DMS153 (cell line): ENCODE data around the gene IFITM2.
"Not testable (repeated sequence)": the region's sequence is repeated elsewhere in the genome, so short reads cannot be mapped to it uniquely, and the experiment has no call there.

ENCODE experiments used
- DNase-seq: peaks from one replicate; lab custom pipeline; 2025; lab: John Stamatoyannopoulos, UW

Gene IFITM2

GRCh38 chr11:342328-342727 lies 34.7 kb downstream of the IFITM2 start:
- DNase-seq = no peak

- DNase-seq = no peak
Measured at GRCh38 chr11:344836-345578, 37.4 kb downstream of the IFITM2 start.

GRCh38 chr11:346529-346928 lies 38.9 kb downstream of the IFITM2 start:
- DNase-seq = no peak

- DNase-seq = not testable (repeated sequence)
Measured at GRCh38 chr11:349270-349954, 41.8 kb downstream of the IFITM2 start.

GRCh38 chr11:350033-350722 lies 42.6 kb downstream of the IFITM2 start:
- not testable (repeated sequence) for DNase-seq

- DNase-seq = no peak
Measured at GRCh38 chr11:350723-351255, 43.2 kb downstream of the IFITM2 start.

GRCh38 chr11:351411-351810 lies 43.8 kb downstream of the IFITM2 start:
- no peak for DNase-seq

- no peak for DNase-seq
Measured at GRCh38 chr11:352456-353031, 44.9 kb downstream of the IFITM2 start.

- no peak for DNase-seq
Measured at GRCh38 chr11:353179-353873, 45.7 kb downstream of the IFITM2 start.

GRCh38 chr11:355581-356458 lies 48.2 kb downstream of the IFITM2 start:
- DNase-seq = peak; percentile 63

- DNase-seq = no peak
Measured at GRCh38 chr11:356610-357009, 49.0 kb downstream of the IFITM2 start.

GRCh38 chr11:357582-357981 lies 50.0 kb downstream of the IFITM2 start:
- DNase-seq = no peak

GRCh38 chr11:358129-358800 lies 50.6 kb downstream of the IFITM2 start:
- no peak for DNase-seq
